Measurements from ENCODE around the gene SEMA5A.

The SEMA5A gene

GRCh38 chr5:9490494-9491097, 55.3 kb downstream of the SEMA5A start:
- DNase-seq: no peak
- Mint-ChIP-seq H3K27me3 (ENCODE audit: low read depth, poor library complexity) (peaks cover 2% of the 10 kb centered on the region), H3K4me3 (no peak overlapping the region), H3K4me1 (peaks cover 15% of the 10 kb centered on the region), H3K27ac (no peak overlapping the region), H3K9me3 (peaks cover 11% of the 10 kb centered on the region), H3K36me3 (ENCODE audit: low read depth) (peaks cover 22% of the 10 kb centered on the region)
- TF ChIP-seq CTCF (IDR thresholded peaks at IDR 0.05): no peak

GRCh38 chr5:9483779-9484178, 62.1 kb downstream of the SEMA5A start:
- DNase-seq: no peak
- Mint-ChIP-seq H3K27ac (no peak overlapping the region), H3K36me3 (ENCODE audit: low read depth) (peaks cover 80% of the 10 kb centered on the region), H3K4me3 (no peak overlapping the region), H3K27me3 (ENCODE audit: low read depth, poor library complexity) (peaks cover 5% of the 10 kb centered on the region), H3K4me1 (peaks cover 4% of the 10 kb centered on the region), H3K9me3 (peaks cover 46% of the 10 kb centered on the region)
- no peak for TF ChIP-seq CTCF (IDR thresholded peaks at IDR 0.05)

- H3K4me1 Mint-ChIP-seq: peaks cover 4% of the 10 kb centered on the region
- peaks cover 86% of the 10 kb centered on the region for H3K36me3 Mint-ChIP-seq (ENCODE audit: low read depth)
- H3K27ac Mint-ChIP-seq: no peak overlapping the region
- no peak for TF ChIP-seq CTCF (IDR thresholded peaks at IDR 0.05)
- no peak for DNase-seq
- H3K4me3 Mint-ChIP-seq: no peak overlapping the region
- peaks cover 5% of the 10 kb centered on the region for H3K27me3 Mint-ChIP-seq (ENCODE audit: low read depth, poor library complexity)
- H3K9me3 Mint-ChIP-seq: peaks cover 51% of the 10 kb centered on the region
Observed at GRCh38 chr5:9483243-9483642, 62.6 kb downstream of the SEMA5A start.

- Mint-ChIP-seq H3K4me1 (peaks cover 4% of the 10 kb centered on the region), H3K27ac (no peak overlapping the region), H3K4me3 (no peak overlapping the region), H3K36me3 (ENCODE audit: low read depth) (peaks cover 90% of the 10 kb centered on the region), H3K9me3 (peaks cover 60% of the 10 kb centered on the region), H3K27me3 (ENCODE audit: low read depth, poor library complexity) (peaks cover 9% of the 10 kb centered on the region)
- no peak for DNase-seq
- no peak for TF ChIP-seq CTCF (IDR thresholded peaks at IDR 0.05)
Observed at GRCh38 chr5:9482381-9482780, 63.5 kb downstream of the SEMA5A start.

- peaks cover 61% of the 10 kb centered on the region for H3K9me3 Mint-ChIP-seq
- TF ChIP-seq CTCF (IDR thresholded peaks at IDR 0.05): no peak
- H3K27me3 Mint-ChIP-seq (ENCODE audit: low read depth, poor library complexity): peaks cover 7% of the 10 kb centered on the region
- H3K36me3 Mint-ChIP-seq (ENCODE audit: low read depth): peaks cover 83% of the 10 kb centered on the region
- H3K4me1 Mint-ChIP-seq: peaks cover 4% of the 10 kb centered on the region
- H3K4me3 Mint-ChIP-seq: no peak overlapping the region
- H3K27ac Mint-ChIP-seq: no peak overlapping the region
- DNase-seq: no peak
Observed at GRCh38 chr5:9480499-9480898, 65.4 kb downstream of the SEMA5A start.

GRCh38 chr5:9479990-9480389, 65.9 kb downstream of the SEMA5A start:
- DNase-seq: no peak
- peaks cover 56% of the 10 kb centered on the region for H3K9me3 Mint-ChIP-seq
- H3K36me3 Mint-ChIP-seq (ENCODE audit: low read depth): peaks cover 77% of the 10 kb centered on the region
- H3K27me3 Mint-ChIP-seq (ENCODE audit: low read depth, poor library complexity): peaks cover 5% of the 10 kb centered on the region
- no peak overlapping the region for H3K4me3 Mint-ChIP-seq
- H3K27ac Mint-ChIP-seq: no peak overlapping the region
- peaks cover 4% of the 10 kb centered on the region for H3K4me1 Mint-ChIP-seq
- TF ChIP-seq CTCF (IDR thresholded peaks at IDR 0.05): no peak

Data from nephron progenitor cell (in vitro differentiated cells).